ENCODE results near the gene HJV. TPM values are rescaled to one million over a fixed set of nuclear protein-coding genes. Genes with fewer than 3 reads are reported as not detected.

The HJV gene
- total RNA-seq, 3 donors from 2014 or later (not counting 1 experiment from before 2014, with no cell fraction given): not detected

GRCh38 chr1:146019231-146020057, 2.1 kb downstream of the HJV start:
- ATAC-seq (peak in 1 of 3 donors; percentile 17), DNase-seq (no peak)
- Histone ChIP-seq H3K4me3 (ENCODE audit: low read length) (no peak overlapping the region), H3K36me3 (ENCODE audit: control insufficient read depth, insufficient read depth, low read length) (no peaks in the 10 kb centered on the region), H3K9me3 (ENCODE audit: control insufficient read depth, insufficient read depth, low read length) (no peaks in the 10 kb centered on the region), H3K27ac (ENCODE audit: low read length) (no peak overlapping the region), H3K4me1 (ENCODE audit: control insufficient read depth, insufficient read depth, low read length) (peaks cover 4% of the 10 kb centered on the region), H3K27me3 (ENCODE audit: control insufficient read depth, insufficient read depth, low read length) (peaks cover 21% of the 10 kb centered on the region)
- intact Hi-C loops (cut with micrococcal nuclease): no loop called here
- 20% methylated on average over 43 of the region's 43 CpGs for WGBS (ENCODE audit: insufficient coverage)
- Mint-ChIP-seq H3K4me1 (no peaks in the 10 kb centered on the region), H3K9me3 (no peaks in the 10 kb centered on the region), H3K27ac (no peak overlapping the region), H3K27me3 (ENCODE audit: low read depth in 2 of 2) (peaks cover 32 to 49% of the 10 kb centered on the region in 2 donors), H3K4me3 (no peak overlapping the region), H3K36me3 (no peaks in the 10 kb centered on the region)
- TF ChIP-seq, protein P1, sequence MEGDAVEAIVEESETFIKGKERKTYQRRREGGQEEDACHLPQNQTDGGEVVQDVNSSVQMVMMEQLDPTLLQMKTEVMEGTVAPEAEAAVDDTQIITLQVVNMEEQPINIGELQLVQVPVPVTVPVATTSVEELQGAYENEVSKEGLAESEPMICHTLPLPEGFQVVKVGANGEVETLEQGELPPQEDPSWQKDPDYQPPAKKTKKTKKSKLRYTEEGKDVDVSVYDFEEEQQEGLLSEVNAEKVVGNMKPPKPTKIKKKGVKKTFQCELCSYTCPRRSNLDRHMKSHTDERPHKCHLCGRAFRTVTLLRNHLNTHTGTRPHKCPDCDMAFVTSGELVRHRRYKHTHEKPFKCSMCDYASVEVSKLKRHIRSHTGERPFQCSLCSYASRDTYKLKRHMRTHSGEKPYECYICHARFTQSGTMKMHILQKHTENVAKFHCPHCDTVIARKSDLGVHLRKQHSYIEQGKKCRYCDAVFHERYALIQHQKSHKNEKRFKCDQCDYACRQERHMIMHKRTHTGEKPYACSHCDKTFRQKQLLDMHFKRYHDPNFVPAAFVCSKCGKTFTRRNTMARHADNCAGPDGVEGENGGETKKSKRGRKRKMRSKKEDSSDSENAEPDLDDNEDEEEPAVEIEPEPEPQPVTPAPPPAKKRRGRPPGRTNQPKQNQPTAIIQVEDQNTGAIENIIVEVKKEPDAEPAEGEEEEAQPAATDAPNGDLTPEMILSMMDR (IDR thresholded peaks at IDR 0.05): no peak

DNA sequence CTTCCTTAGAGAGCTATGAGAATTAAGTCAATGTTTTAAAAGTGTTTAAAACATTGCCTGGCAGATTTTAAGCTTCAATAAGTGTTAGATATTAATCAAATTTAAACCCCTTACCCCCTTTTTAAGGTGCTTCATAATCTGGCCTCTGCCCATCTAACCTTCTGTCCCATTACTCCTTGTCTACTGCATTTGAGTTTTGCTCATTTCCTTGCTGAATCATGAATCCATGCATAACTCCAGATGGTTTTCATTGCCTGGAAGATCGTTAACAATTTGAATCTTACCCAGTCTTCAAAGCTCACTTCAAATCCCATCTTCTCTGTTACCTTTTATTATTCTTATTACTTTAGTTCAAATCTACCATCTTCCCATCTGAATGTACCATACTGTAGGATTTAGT, 4.6 kb downstream of the HJV start:
- H3K4me1 ChIP-seq (ENCODE audit: control insufficient read depth, insufficient read depth, low read length): peaks cover 4% of the 10 kb centered on the region
- H3K27ac Mint-ChIP-seq: no peak overlapping the region
- H3K9me3 ChIP-seq (ENCODE audit: control insufficient read depth, insufficient read depth, low read length): no peaks in the 10 kb centered on the region
- no peak for ATAC-seq
- intact Hi-C loops (cut with micrococcal nuclease): no loop called here
- H3K9me3 Mint-ChIP-seq: no peaks in the 10 kb centered on the region
- H3K4me3 ChIP-seq (ENCODE audit: low read length): no peak overlapping the region
- H3K27me3 Mint-ChIP-seq (ENCODE audit: low read depth in 2 of 2): peaks cover 28 to 45% of the 10 kb centered on the region in 2 donors
- 88% methylated on average over 1 of the region's 1 CpG for WGBS (ENCODE audit: insufficient coverage)
- no peak for DNase-seq
- H3K36me3 Mint-ChIP-seq: no peaks in the 10 kb centered on the region
- no peak overlapping the region for H3K27ac ChIP-seq (ENCODE audit: low read length)
- H3K27me3 ChIP-seq (ENCODE audit: control insufficient read depth, insufficient read depth, low read length): peaks cover 21% of the 10 kb centered on the region
- no peaks in the 10 kb centered on the region for H3K36me3 ChIP-seq (ENCODE audit: control insufficient read depth, insufficient read depth, low read length)
- TF ChIP-seq, protein P1 (IDR thresholded peaks at IDR 0.05): no peak
- peaks cover 0 to 6% of the 10 kb centered on the region in 2 donors for H3K4me1 Mint-ChIP-seq
- no peak overlapping the region for H3K4me3 Mint-ChIP-seq

- intact Hi-C loops (cut with micrococcal nuclease): loop anchor here (1.0 to 5.0 kb wide), 5 partner anchors 19 to 168 kb away; partner anchors contain the start of genes ITGA10, NUDT17 and RBM8A
- Mint-ChIP-seq H3K27me3 (ENCODE audit: low read depth in 2 of 2) (peaks cover 8 to 19% of the 10 kb centered on the region in 2 donors), H3K9me3 (no peaks in the 10 kb centered on the region), H3K4me3 (no peak overlapping the region), H3K4me1 (peaks cover 0 to 6% of the 10 kb centered on the region in 2 donors), H3K36me3 (no peaks in the 10 kb centered on the region), H3K27ac (no peak overlapping the region)
- no peaks in the 10 kb centered on the region for H3K9me3 ChIP-seq (ENCODE audit: control insufficient read depth, insufficient read depth, low read length)
- ATAC-seq: no peak
- no peaks in the 10 kb centered on the region for H3K4me1 ChIP-seq (ENCODE audit: control insufficient read depth, insufficient read depth, low read length)
- no peak for DNase-seq
- H3K4me3 ChIP-seq (ENCODE audit: low read length): no peak overlapping the region
- H3K36me3 ChIP-seq (ENCODE audit: control insufficient read depth, insufficient read depth, low read length): no peaks in the 10 kb centered on the region
- H3K27me3 ChIP-seq (ENCODE audit: control insufficient read depth, insufficient read depth, low read length): no peaks in the 10 kb centered on the region
- 92% methylated on average over 6 of the region's 6 CpGs for WGBS (ENCODE audit: insufficient coverage)
- no peak overlapping the region for H3K27ac ChIP-seq (ENCODE audit: low read length)
- TF ChIP-seq, protein P1 (IDR thresholded peaks at IDR 0.05): no peak
Measured at GRCh38 chr1:146013559-146013922, 8.0 kb downstream of the HJV start.

Measured in natural killer cell (primary cell).